Endodermal cell (in vitro differentiated cells): ENCODE data around the gene MEX3A. TPM values are rescaled to one million over a fixed set of nuclear protein-coding genes. Genes with fewer than 3 reads are reported as not detected.

Experiments used
- DNase-seq: peaks from one replicate; pipeline ENCODE4 v3.0.0-alpha.2; 2017
- H3K27ac ChIP-seq: 2 replicates; pipeline ENCODE4 v1.5.1; 2013; ENCODE audit warnings: mild to moderate bottlenecking, low read depth, low read length, moderate library complexity
- H3K27me3 ChIP-seq: 2 replicates; pipeline ENCODE4 v1.6.1; 2013; ENCODE audit warnings: mild to moderate bottlenecking, low read length, moderate library complexity; ENCODE audit not compliant: insufficient read depth, control insufficient read depth, poor library complexity, severe bottlenecking
- H3K36me3 ChIP-seq: 2 replicates; pipeline ENCODE4 v1.7.0; 2013; ENCODE audit warnings: mild to moderate bottlenecking, low read length, moderate library complexity; ENCODE audit not compliant: control insufficient read depth, insufficient read depth
- H3K4me1 ChIP-seq: one replicate; pipeline ENCODE4 v1.7.0; 2013; ENCODE audit warnings: low read length; ENCODE audit not compliant: control insufficient read depth, insufficient read depth
- H3K4me3 ChIP-seq: 2 replicates; pipeline ENCODE4 v1.5.1; 2013; ENCODE audit warnings: mild to moderate bottlenecking, low read length, moderate library complexity
- H3K9ac ChIP-seq: 2 replicates; pipeline ENCODE4 v1.6.1; 2013; ENCODE audit warnings: mild to moderate bottlenecking, low read length, moderate library complexity; ENCODE audit not compliant: poor library complexity, severe bottlenecking; ENCODE audit errors: extremely low read depth
- H3K9me3 ChIP-seq: 2 replicates; pipeline ENCODE4 v1.6.1; 2013; ENCODE audit warnings: mild to moderate bottlenecking, low read length, moderate library complexity; ENCODE audit not compliant: control insufficient read depth
- H3K27ac Mint-ChIP-seq: 2 replicates; pipeline ENCODE4 v1.8.0; 2020; ENCODE audit warnings: mixed read lengths
- H3K27me3 Mint-ChIP-seq: 2 replicates; pipeline ENCODE4 v1.8.0; 2021; ENCODE audit warnings: mild to moderate bottlenecking, mixed read lengths; ENCODE audit not compliant: insufficient read depth
- H3K36me3 Mint-ChIP-seq: 2 replicates; pipeline ENCODE4 v1.8.0; 2020; ENCODE audit warnings: low read depth, mixed read lengths
- H3K4me1 Mint-ChIP-seq: 2 replicates; pipeline ENCODE4 v1.8.0; 2020; ENCODE audit warnings: mixed read lengths
- H3K4me3 Mint-ChIP-seq: 2 replicates; pipeline ENCODE4 v1.8.0; 2020; ENCODE audit warnings: mild to moderate bottlenecking, moderate library complexity, mixed read lengths
- H3K9me3 Mint-ChIP-seq: 2 replicates; pipeline ENCODE4 v1.8.0; 2020; ENCODE audit warnings: mild to moderate bottlenecking, mixed read lengths
- WGBS, 2 experiments: methylation state at CpG; one replicate each; pipeline versions ENCODE4 v1.1.5 to v1.1.7; 2013; ENCODE audit warnings: missing lambda C conversion rate in 2 of 2, mixed read lengths in 1 of 2; ENCODE audit not compliant: insufficient coverage in 1 of 2, insufficient read length in 1 of 2; 5-methylcytosine and 5-hydroxymethylcytosine counted together
- total RNA-seq, 2 donors: library from RNA; stranded (reverse); fragmentation: NEBNext Ultra II Directional in 1 of 2; extraction: Animal tissue kit (Norgen Biotek cat#: 25700) in 1 of 2; gene quantifications; 2 replicates in 1 of 2; 3 replicates in 1 of 2; pipeline ENCODE4 v1.2.1, GENCODE V29; 2021
- TF ChIP-seq, protein P1 (sequence below): fragments of 200-600 bp; sonication (generic); conservative IDR thresholded peaks from 2 replicates; pipeline ENCODE4 v1.5.0; 2021; ENCODE audit warnings: antibody characterized with exemption, mild to moderate bottlenecking

The MEX3A gene
- total RNA-seq, 2 donors from 2014 or later, result 91.8 to 94.3 TPM

DNA sequence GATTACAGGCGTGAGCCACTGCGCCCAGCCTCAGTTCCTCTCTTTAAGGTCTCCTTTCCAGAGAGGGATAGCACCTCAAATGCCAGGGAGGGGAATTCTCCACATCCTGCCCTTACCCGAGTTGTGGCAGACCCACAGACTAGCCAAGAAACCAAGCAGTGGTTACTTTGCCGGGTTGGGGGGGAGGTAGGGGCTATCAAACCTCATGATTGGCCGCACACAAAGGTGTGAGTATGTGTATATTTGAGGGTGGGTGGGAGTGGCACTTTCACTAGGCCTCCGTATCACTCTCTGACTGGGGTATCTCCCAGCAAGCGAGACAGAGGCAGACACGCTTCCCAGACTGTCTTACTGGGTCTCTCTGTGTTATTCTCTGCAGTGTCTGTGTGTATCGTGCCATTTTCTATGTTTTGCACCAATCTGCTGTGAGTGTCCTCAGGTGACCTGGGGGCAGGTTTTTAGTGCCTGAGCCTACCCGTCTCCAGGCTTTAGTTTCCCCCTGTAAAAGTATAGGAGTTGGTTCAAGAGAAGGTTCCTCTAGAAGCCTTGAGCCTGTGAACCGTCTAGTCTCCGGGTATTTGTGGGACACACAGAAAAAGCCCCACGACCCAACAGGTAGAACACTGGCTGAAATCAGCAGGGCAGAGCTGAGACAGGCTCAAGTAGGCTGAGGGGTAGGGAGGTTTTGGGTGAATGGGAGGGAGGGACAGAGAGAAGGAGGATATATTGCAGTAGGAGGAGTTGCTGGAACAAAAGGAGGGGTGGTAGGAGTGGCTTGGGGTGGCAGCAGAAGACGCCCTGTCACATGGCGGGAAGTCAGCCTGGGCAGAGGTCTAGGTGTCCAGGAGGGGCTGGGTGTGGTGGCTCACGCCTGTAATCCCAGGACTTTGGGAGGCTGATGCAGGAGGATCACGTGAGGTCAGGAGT is 42.6 kb upstream of the MEX3A start:
- Mint-ChIP-seq H3K27ac (peak overlapping the region; percentile 94), H3K36me3 (peaks cover 4% of the 10 kb centered on the region), H3K4me3 (no peak overlapping the region), H3K9me3 (no peaks in the 10 kb centered on the region), H3K27me3 (no peaks in the 10 kb centered on the region), H3K4me1 (peaks cover 49% of the 10 kb centered on the region)
- H3K27me3 ChIP-seq, result no peaks in the 10 kb centered on the region
- no peak overlapping the region for H3K9ac ChIP-seq
- H3K9me3 ChIP-seq, result no peaks in the 10 kb centered on the region
- no peak overlapping the region for H3K4me3 ChIP-seq
- peak; percentile 70 for DNase-seq
- 93 to 94% methylated on average over 11 to 17 of the region's 17 CpGs for WGBS, 2 experiments
- H3K36me3 ChIP-seq, result peaks cover 26% of the 10 kb centered on the region
- peaks cover 33% of the 10 kb centered on the region for H3K4me1 ChIP-seq
- H3K27ac ChIP-seq, result peak overlapping the region; percentile 12
- TF ChIP-seq, protein P1, sequence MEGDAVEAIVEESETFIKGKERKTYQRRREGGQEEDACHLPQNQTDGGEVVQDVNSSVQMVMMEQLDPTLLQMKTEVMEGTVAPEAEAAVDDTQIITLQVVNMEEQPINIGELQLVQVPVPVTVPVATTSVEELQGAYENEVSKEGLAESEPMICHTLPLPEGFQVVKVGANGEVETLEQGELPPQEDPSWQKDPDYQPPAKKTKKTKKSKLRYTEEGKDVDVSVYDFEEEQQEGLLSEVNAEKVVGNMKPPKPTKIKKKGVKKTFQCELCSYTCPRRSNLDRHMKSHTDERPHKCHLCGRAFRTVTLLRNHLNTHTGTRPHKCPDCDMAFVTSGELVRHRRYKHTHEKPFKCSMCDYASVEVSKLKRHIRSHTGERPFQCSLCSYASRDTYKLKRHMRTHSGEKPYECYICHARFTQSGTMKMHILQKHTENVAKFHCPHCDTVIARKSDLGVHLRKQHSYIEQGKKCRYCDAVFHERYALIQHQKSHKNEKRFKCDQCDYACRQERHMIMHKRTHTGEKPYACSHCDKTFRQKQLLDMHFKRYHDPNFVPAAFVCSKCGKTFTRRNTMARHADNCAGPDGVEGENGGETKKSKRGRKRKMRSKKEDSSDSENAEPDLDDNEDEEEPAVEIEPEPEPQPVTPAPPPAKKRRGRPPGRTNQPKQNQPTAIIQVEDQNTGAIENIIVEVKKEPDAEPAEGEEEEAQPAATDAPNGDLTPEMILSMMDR, result no peak

DNA sequence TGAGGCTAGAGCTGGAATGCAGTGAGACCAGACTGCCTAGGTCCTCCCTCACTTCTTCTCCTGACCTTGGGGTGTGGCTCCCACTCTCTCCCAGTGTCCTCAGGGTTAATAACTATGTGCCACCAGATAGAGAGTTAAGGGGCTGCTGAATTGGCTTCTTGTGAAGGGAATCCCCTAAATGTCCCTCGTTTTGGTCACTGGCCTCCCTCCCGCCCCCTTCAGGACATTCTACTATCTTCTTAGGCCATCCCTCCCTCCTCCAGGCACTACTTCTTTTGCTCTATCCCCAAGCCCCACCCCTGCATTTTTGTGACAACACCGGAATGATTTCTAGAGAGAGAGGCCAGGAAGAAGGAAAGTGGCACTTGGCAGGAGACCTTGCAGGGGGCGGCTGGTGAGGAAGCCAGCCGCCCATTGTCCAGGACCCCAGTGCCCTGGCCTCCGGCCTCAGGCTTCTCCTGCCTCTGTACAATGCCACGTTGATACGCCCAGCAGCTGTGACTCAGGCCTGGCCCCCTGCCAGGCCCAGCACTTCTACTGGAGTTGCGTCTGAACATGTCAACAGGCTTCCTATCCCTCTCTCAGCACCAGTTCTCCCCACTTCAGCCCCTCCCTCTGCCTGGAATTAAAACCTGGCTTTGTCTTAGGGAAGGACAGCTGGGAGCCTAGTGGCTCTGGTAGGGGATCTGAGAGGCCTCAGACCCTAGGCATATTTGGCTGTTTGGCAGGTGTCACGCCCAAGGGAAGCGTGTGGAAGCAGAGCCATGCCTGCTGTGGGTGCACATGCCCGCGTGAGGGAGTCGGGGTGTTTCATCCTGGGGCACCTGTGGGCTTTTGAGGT is 41.3 kb upstream of the MEX3A start:
- Mint-ChIP-seq H3K4me1 (peaks cover 38% of the 10 kb centered on the region), H3K36me3 (peaks cover 5% of the 10 kb centered on the region), H3K4me3 (peak overlapping the region; percentile 3), H3K27me3 (no peaks in the 10 kb centered on the region), H3K27ac (peak overlapping the region; percentile 94), H3K9me3 (no peaks in the 10 kb centered on the region)
- WGBS, 2 experiments, result 37 to 38% methylated on average over 12 to 14 of the region's 14 CpGs
- DNase-seq, result peak; percentile 96
- TF ChIP-seq, protein P1, result peak; percentile 75
- peak overlapping the region; percentile 37 for H3K4me3 ChIP-seq
- H3K9me3 ChIP-seq, result no peaks in the 10 kb centered on the region
- no peaks in the 10 kb centered on the region for H3K27me3 ChIP-seq
- H3K36me3 ChIP-seq, result peaks cover 26% of the 10 kb centered on the region
- peak overlapping the region; percentile 61 for H3K9ac ChIP-seq
- H3K27ac ChIP-seq, result peak overlapping the region; percentile 92
- peaks cover 28% of the 10 kb centered on the region for H3K4me1 ChIP-seq

DNA sequence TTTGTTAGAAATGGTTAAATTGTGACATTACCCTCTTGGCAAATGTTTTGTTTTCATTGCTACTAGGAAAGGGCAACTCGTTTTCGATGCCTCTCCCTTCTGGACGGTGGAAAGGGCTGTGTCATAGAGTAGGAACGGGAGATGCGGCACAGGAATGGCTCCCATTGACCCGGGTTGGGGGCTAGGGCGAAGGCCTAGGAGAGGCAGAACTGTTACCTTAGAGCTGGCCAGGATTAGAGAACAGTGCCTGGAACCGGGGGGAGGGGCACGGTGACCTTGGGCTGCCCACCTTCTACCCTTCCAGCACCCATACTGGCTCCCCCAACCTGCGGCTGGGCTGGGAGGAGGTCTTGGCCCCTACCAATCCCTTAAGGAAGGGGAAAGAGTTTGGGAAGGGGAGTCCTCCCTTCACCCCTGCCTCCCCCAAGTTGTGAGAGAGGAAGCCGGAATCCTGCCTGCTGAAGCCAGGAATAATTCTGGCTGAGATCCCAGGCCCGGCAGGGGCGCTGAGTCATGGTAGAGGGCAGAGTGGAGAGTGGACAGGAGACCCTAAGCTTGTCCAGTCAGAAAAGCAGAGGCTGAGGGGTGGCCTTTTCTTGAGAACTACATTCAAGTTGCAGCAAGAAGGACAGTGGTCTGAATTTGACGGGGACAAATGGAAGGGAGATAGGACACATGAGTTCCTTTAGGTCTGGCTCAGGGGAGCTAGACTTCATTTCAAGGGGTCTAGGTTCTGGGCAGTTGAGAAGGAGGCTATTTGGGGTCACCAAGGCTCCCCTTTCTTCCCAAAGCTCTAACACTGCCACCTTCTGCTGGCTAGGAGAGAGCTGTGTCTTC is 40.5 kb upstream of the MEX3A start:
- H3K27ac Mint-ChIP-seq, result peak overlapping the region; percentile 94
- H3K36me3 Mint-ChIP-seq, result peaks cover 5% of the 10 kb centered on the region
- peaks cover 28% of the 10 kb centered on the region for H3K4me1 ChIP-seq
- DNase-seq, result peak; percentile 75
- H3K9me3 ChIP-seq, result no peaks in the 10 kb centered on the region
- H3K27ac ChIP-seq, result peak overlapping the region; percentile 92
- H3K9me3 Mint-ChIP-seq, result no peaks in the 10 kb centered on the region
- H3K9ac ChIP-seq, result peak overlapping the region; percentile 61
- WGBS, 2 experiments, result 63 to 64% methylated on average over 7 to 13 of the region's 14 CpGs
- no peaks in the 10 kb centered on the region for H3K27me3 Mint-ChIP-seq
- peak overlapping the region; percentile 12 for H3K4me3 Mint-ChIP-seq
- H3K4me1 Mint-ChIP-seq, result peaks cover 40% of the 10 kb centered on the region
- peaks cover 27% of the 10 kb centered on the region for H3K36me3 ChIP-seq
- peak overlapping the region; percentile 37 for H3K4me3 ChIP-seq
- TF ChIP-seq, protein P1, result no peak
- H3K27me3 ChIP-seq, result no peaks in the 10 kb centered on the region
